ENCODE data around the gene LAG3.

- TF ChIP-seq EP300 (IDR thresholded peaks at IDR 0.05; ENCODE audit: low read depth) (no peak), CTCF (IDR thresholded peaks at IDR 0.05) (no peak), POLR2AphosphoS5 (IDR thresholded peaks at IDR 0.05) (no peak), POLR2A (IDR thresholded peaks at IDR 0.05) (no peak)
These were observed 26.4 kb upstream of the LAG3 start for GRCh38 chr12:6745741-6746525.
